Skeletal muscle cell (primary cell): ENCODE results near the gene GPHN.
"Not testable (repeated sequence)": the region's sequence is repeated elsewhere in the genome, so short reads cannot be mapped to it uniquely, and the experiment has no call there.

Source experiments
- DNase-seq: peaks from one replicate; pipeline ENCODE4 v3.0.0-alpha.2; 2010; ENCODE audit warnings: low read depth
- H3K4me3 ChIP-seq: 2 replicates; pipeline ENCODE4 v1.5.1; 2011; ENCODE audit warnings: low read depth, mild to moderate bottlenecking, control low read depth, low read length, moderate library complexity

GPHN gene

DNA sequence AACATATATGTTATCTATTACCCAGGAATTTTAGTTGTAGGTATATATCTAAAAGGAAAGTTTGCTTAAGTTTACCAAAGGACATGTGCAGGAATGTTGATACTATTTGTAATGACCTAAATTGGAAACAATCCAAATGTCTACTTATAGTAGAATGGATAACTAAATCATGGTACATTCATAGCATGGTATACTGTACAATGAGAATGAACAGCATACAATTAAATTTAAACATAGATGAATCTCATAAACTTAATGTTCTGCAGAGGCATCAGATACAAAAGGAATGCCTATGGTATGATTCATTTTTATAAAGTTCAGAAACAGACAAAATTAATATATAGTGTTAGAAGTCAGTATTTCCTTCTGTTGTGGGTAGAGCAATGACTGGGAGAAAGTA, 135.4 kb downstream of the GPHN start:
- H3K4me3 ChIP-seq: no peak overlapping the region
- DNase-seq: no peak

DNA sequence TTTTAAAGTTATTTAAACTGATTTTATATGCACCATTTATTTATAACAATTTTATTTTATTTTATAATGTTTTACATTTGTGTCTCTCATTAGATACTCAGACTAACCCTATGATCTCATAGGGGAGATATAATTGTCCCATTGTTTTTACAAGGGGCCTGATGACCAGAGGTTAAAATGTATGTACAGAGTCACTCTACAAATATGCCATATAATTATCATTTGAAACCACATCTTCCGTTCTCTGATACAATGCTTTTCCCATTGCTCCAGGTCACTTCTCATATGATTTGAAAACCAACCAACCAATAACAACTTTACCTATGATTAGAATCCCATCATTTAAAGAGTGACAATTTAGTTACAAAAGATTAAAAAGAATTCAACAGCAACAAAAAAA, 137.8 kb downstream of the GPHN start:
- DNase-seq: no peak
- no peak overlapping the region for H3K4me3 ChIP-seq

DNA sequence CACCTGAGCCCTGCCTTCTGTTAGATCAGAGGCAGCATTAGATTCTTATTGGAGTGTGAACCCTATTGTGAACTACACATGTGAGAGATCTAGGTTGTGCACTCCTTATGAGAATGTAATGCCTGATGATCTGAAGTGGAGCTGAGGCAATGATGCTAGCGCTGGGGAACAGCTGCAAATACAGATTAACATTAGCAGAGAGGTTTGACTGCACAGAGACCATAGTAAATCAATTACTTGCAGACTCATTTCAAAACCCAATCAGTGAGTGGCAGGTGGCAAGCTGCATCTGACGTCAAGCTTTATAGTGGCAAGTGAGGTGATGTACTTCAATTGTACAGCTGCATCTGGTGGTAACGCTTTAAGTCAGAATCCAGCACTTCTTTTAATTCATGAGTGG, 141.6 kb downstream of the GPHN start:
- DNase-seq: no peak
- no peak overlapping the region for H3K4me3 ChIP-seq

DNA sequence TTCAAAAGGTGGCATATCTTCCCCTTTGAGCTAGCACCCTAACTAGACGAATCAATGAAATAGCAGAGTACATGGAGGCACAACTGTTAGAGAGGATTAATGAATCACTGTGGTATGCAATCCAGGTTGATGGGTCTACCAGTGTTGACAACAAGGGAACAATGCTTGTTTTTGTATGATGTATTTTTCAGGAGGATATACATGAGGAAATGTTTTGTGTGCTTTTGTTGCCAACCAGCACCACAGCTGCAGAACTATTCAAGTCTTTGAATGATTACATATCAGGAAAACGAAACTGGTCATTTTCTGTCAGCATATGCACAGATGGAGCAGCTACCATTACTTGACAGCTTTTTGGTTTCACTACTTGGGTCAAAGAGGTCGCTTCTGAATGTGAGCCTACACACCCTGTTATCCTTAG, 142.6 kb downstream of the GPHN start:
- no peak overlapping the region for H3K4me3 ChIP-seq
- DNase-seq: no peak

DNA sequence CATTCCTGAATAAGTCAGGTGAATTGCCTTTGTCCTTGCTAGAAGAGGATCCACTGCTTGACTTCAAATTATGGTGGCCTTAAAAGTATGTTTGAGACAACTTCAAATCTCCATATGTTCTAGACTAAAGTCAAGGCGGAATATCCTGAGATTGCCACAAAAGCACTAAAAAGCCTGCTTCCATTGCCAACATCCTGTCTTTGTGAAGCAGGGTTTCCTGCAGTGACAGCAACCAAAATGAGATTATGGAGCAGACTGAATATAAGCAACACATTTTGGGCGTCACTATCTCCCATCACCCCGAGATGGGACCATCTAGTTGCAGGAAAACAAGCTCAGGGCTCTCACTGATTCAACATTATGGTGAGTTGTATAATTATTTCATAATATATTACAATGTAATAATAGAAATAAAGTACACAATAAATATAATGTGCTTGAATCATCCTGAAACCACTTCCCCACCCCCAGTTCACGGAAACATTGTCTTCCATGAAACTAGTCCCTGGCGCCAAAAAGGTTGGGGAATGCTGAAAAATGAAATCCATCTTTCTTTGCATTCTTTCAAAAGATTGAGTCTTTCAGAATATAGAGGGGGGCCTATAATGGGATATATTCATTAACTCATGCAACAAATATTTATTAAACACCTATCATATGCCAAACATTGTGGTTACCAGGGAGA, 143.7 kb downstream of the GPHN start:
- H3K4me3 ChIP-seq: no peak overlapping the region
- DNase-seq: no peak

DNA sequence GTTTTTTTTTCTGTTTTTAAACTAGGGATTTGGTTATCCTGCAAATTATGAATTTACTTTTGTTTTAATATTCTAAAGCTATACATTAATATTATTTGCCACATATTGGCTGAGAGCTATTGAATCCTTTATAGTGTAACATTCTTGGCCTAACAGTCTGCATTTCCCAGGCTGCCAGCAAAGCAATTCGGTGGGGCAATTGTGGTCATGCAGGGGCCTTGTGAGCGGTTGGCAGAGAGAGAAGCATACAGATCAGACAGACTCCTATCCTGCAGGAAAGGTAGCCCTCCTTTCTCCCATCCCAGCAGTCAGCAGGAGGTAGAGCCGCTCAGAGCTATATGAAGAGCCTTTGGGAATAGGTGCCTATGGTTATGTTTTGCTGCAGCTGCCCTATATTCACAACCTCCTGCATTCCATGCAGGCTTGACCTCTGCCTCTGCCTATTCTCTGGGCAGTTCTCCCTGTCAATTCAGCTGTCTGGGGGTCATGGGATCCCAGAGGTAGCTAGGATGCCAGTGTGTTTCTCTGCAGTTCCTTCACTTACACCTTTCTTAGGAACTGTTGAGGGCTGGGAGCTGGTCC, 144.7 kb downstream of the GPHN start:
- DNase-seq: no peak

DNA sequence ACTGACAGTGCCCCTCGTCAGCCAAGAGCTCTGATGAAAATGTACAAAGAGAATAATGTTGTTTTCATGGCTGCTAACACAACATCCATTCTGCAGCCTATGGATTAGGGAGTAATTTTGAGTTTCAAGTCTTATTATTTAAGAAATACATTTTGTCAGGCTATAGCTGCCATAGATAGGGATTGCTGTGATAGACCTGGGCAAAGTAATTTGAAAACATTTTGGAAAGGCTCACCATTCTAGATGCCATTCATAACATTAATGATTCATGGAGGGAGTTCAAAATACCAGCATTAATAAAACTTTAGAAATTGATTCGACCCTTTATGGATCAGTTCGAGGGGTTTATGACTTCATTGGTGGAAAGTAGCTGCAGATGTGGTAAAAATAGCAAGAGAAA, 149.8 kb downstream of the GPHN start:
- H3K4me3 ChIP-seq: no peak overlapping the region
- DNase-seq: no peak

More for the DNA sequence above, 144.7 kb downstream of the GPHN start:
- H3K4me3 ChIP-seq: no peak overlapping the region

DNA sequence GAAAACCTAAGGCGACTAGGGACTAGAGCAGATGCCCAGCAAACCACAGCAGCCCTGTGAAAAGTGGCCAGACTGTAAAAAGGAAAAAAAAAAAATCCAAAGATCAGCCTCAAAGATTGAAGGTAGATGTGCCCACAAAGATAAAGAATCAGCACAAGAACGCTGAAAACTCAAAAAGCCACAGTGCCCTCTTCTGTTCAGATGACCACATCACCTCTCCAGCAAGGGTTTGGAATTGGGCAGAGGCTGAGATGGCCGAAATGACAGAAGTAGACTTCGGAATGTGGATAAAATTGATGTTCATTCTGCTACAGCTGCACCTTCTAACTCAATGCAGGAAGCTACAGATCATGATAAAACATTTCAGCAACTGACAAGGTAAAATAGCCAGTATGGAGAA, 154.4 kb downstream of the GPHN start:
- DNase-seq: no peak
- H3K4me3 ChIP-seq: no peak overlapping the region

DNA sequence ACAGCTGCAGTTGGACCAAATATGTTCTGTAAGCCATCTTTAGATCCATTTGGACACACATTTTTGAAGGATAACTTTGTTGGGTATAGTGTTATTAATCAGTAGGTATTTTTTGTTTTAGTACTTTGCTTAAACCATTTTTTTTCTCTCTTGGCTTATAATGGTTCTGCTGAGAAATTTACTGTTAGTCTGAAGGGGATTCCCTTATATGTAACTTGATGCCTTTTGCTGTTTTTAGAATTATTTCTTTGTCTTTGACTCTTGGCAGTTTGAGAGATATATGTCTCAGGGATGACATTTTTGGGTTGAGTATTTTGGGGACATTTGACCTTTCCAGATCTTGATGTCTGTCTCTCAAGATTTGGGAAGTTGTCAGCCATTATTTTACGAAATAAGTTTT, 169.8 kb downstream of the GPHN start:
- no peak overlapping the region for H3K4me3 ChIP-seq
- DNase-seq: no peak

DNA sequence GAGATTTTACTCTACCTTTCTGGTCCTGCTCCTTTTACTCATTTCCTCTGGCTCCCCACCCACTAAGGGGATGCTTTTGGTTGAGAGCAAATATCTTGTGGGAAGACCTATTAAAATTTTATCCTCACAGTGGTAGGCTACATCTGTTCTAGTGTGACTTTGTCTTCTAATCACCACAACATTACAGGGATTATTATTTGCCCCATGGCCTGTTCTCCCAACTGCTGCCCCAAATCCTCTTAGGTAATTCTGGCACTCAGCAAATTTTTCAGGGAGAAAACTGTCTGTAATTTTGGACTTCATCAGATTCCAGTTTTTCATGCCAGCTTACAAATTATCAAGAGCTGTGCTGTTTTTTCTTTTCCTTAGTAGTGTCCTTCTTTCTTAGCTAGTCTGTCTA, 172.3 kb downstream of the GPHN start:
- no peak overlapping the region for H3K4me3 ChIP-seq
- no peak for DNase-seq

DNA sequence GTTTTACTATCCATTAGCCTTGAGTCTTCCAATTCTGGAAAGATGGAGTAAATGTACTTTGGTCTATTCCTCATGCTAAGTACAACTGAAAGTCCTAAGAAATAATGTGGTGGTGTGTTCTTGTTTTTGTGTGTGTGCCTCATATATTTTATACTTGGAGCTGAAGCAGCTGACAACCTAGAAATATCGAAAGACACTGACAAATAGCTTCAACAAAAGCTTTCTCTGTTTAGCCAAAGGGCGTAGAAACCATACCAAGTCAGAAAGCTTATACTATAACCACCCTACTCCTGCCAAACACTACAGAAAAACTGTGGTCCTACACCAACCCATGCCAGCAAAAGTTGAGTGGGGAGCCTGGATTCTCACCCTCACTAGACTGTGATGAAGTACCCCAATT, 188.4 kb downstream of the GPHN start:
- DNase-seq: no peak

DNA sequence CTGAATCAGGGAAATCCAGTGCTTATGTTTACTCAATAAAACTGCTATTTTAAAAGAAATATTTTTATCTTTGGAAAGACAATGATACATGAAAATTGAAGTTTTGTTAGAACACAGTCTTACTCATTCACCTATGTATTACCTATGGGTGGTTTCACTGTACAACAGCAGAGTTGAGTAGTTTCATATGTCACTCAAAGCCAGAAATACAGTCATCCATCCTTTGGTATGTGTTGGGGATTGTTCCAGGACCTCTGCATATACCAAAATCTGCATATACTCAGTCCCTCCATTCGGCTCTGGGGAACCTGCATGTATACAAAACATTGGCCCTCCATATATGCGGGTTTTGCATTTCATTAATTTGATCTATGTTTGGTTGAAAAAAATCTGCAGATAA, 190.6 kb downstream of the GPHN start:
- DNase-seq: no peak
- no peak overlapping the region for H3K4me3 ChIP-seq

More for the DNA sequence above, 188.4 kb downstream of the GPHN start:
- no peak overlapping the region for H3K4me3 ChIP-seq

DNA sequence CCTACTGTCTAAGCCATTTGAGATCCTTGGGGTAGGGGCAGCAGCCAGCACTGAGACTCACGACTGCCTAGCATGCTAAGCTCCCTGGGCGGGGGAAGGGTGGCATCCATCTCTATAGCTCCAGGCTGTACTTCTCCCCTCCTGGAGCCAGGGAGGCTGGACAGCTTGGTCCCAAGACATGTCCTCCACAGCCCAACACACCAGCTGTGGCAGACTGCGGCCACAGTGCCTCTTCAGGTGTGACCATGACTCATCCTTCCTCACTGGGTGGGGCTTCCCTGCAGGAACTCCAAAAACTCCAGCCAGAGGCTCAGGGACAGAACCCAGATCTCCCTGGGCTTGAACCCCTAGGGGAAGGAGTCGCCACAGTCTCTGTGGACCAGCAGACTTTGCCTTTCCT, 193.9 kb downstream of the GPHN start:
- no peak overlapping the region for H3K4me3 ChIP-seq

DNA sequence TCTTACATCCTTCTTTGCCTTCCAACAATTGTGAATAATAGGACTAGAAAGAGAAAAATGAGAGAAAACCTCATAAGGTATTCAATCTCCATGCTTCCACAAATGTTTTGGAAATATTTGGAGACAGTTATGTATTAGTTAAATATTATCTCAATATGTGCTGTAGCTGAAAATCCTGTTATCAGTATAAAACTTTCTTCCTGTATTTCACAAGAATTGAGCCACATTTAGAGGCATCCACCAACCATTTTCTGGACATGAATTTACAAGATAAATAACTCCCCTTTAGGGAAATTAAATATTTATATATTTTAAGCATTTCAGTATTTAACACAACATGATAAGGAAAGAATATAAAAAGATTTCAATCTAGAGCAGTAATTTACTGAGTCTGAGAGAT, 200.3 kb downstream of the GPHN start:
- H3K4me3 ChIP-seq: no peak overlapping the region
- DNase-seq: no peak

More for the DNA sequence above, 193.9 kb downstream of the GPHN start:
- no peak for DNase-seq

DNA sequence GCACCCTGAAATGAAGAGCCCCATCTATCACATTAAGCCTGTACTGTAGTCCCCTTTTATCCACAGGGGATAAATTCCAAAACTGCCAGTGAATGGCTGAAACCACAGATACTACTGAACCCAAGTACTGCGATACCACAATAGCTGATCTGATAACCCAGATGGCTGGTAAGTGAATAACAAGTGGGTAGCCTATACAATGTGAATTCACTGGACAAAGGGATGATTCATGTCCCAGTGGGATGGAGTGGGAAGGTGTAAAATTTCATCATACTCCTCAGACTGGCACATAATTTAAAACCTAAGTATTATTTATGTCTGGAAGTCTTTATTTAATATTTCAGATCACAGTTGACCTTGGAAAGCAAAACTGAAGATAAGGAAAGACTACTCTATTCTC, 201.3 kb downstream of the GPHN start:
- H3K4me3 ChIP-seq: no peak overlapping the region
- DNase-seq: peak; percentile 45

DNA sequence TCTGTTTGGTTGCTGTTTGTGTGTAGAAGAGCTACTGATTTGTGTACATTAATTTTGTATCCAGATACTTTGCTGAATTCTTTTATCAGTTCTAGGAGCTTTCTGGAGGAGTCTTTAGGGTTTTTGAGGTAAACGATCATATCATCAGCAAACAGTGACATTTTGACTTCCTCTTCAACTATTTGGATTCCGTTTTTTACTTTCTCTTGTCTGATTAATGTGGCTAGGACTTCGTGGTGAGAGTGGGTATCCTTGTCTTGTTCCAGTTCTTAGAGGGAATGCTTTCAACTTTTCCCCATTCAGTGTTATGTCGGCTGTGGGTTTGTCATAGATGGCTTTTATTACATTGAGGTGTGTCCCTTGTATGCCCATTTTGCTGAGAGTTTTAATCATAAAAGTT, 206.3 kb downstream of the GPHN start:
- H3K4me3 ChIP-seq: not testable (repeated sequence)

DNA sequence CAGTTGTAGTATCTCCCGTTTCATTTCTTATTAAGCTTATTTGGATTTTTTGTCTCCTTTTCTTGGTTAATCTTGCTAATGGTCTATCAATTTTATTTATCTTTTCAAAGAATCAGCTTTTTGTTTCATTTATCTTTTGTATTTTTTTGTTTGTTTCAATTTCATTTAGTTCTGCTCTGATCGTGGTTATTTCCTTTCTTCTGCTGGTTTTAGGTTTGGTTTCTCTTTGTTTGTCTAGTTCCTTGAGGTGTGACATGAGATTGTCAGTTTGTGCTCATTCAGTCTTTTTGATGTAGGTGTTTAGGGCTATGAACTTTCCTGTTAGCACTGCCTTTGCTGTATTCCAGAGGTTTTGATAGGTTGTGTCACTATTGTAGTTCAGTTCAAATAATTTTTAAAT, 207.4 kb downstream of the GPHN start:
- not testable (repeated sequence) for H3K4me3 ChIP-seq, DNase-seq

More for the DNA sequence above, 206.3 kb downstream of the GPHN start:
- DNase-seq: not testable (repeated sequence)

DNA sequence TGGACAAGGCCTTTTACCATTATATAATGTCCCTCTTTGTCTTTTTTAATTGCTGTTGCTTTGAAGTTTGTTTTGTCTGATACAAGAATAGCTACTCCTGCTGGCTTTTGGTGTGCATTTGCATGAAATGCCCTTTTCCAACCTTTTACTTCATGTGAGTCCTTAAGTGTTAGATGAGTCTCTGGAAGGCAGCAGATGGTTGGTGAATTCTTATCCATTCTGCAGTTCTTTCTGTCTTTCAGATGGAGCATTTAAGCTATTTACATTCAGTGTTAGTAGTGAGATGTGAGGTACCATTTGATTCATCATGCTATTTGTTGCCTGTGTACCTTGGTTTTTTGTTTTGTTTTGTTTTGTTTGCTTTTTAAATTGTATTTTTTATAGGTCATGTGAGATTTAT, 208.3 kb downstream of the GPHN start:
- no peak for DNase-seq
- H3K4me3 ChIP-seq: no peak overlapping the region

DNA sequence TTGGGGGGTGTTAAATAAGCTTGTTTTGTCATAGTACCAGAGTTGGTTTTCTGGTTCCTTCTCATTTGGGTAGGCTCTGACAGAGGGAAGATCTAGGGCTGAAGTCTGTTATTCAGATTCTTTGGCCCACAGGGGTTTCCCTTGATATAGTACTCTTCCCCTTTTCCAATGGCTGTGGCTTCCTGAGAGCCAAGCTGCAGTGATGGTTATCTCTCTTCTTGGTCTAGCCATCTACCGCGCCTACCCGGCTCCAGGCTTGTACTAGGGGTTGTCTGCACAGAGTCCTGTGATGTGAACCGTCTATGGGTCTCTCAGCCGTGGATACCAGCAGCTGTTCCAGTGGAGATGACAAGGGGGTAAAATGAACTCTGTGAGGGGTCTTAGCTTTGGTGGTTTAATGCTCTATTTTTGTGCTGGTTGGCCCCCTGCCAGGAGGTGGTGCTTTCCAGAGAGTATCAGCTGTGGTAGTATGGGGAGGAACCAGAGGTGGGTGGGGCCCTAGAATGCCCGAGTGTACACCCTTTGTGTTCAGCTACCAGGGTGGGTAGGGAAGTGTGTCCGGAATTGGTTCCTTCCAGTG, 209.7 kb downstream of the GPHN start:
- DNase-seq: no peak
- no peak overlapping the region for H3K4me3 ChIP-seq

DNA sequence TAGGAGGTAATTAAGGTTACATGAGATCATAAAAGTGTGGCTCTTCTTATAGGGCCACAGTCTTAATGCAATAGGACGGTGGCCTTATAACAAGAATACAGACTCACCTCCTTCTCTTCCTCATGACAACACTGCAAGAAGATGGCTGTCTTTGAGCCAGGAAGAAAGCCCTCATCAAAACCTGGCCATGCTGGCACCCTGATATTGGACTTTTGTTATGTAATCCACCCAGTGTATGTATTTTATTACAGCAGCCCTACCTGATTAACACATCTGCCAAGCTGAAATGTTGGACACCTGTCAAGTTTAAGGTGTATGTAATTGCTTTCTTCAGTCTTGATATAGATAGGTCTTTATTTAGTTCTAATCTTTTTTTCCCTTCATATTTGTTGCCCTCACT, 217.0 kb downstream of the GPHN start:
- H3K4me3 ChIP-seq: no peak overlapping the region
- DNase-seq: no peak

DNA sequence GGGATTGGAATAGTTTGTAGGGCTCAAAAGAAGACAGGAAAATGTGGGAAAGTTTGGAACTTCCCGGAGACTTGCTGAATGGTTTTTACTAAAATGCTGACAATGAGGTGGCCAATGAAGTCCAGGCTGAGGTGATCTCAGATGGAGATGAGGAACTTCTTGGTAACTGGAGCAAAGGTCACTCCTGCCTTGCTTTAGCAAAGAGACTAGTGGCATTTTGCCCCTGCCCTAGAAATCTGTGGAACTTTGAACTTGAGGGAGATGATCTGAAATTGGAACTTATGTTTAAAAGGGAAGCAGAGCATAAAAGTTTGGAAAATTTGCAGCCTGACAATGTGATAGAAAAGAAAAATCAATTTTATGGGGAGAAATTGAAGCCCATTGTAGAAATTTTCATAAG, 223.4 kb downstream of the GPHN start:
- DNase-seq, H3K4me3 ChIP-seq: not testable (repeated sequence)
